Cardiac muscle cell (in vitro differentiated cells and primary cell): Measurements from ENCODE around the gene NGDN. TPM values are rescaled to one million over a fixed set of nuclear protein-coding genes. Genes with fewer than 3 reads are reported as not detected.

Experiments
- DNase-seq, 2 donors: peaks; one replicate each; pipeline versions ENCODE4 v3.0.0 to v3.0.0-alpha.2; 2010 to 2017; ENCODE audit warnings: low read depth in 1 of 2, low spot score in 1 of 2
- H3K27ac ChIP-seq: fragments of 200-600 bp; sonication (generic); 2 replicates; pipeline ENCODE4 v1.5.1; 2016
- H3K27me3 ChIP-seq: fragments of 200-600 bp; sonication (generic); 2 replicates; pipeline ENCODE4 v1.6.0; 2016; ENCODE audit warnings: control low read depth
- H3K36me3 ChIP-seq: fragments of 200-600 bp; sonication (generic); 2 replicates; pipeline ENCODE4 v1.5.1; 2016; ENCODE audit warnings: control low read depth
- H3K4me1 ChIP-seq: fragments of 200-600 bp; sonication (generic); 2 replicates; pipeline ENCODE4 v1.8.1; 2017; ENCODE audit warnings: low read depth, mild to moderate bottlenecking, mixed run types
- H3K4me3 ChIP-seq: fragments of 200-600 bp; sonication (generic); 2 replicates; pipeline ENCODE4 v1.5.1; 2016; ENCODE audit warnings: mild to moderate bottlenecking
- H3K9me3 ChIP-seq: fragments of 200-600 bp; sonication (generic); 2 replicates; pipeline ENCODE4 v1.5.1; 2017; ENCODE audit warnings: low read depth, mild to moderate bottlenecking, control low read depth
- polyA plus RNA-seq: library from polyadenylated mRNA; unstranded; fragments of >200 nt; fragmentation: Nextera tagmentation; extraction: Ambion mirVana; gene quantifications from 2 replicates; pipeline ENCODE4 v1.2.1, GENCODE V29; 2016
- total RNA-seq: library from RNA; depleted of rRNA; stranded (reverse); fragments of >200 nt; gene quantifications from 2 replicates; pipeline ENCODE4 v1.2.3, GENCODE V29; 2016
- TF ChIP-seq, protein P1 (sequence below): IDR thresholded peaks from 2 replicates; pipeline ENCODE4 v1.5.1; 2012; ENCODE audit warnings: low read depth, mild to moderate bottlenecking, low read length

NGDN gene
- total and polyA plus RNA-seq, 2 experiments from 2014 or later: 43.3 to 66.9 TPM

DNA sequence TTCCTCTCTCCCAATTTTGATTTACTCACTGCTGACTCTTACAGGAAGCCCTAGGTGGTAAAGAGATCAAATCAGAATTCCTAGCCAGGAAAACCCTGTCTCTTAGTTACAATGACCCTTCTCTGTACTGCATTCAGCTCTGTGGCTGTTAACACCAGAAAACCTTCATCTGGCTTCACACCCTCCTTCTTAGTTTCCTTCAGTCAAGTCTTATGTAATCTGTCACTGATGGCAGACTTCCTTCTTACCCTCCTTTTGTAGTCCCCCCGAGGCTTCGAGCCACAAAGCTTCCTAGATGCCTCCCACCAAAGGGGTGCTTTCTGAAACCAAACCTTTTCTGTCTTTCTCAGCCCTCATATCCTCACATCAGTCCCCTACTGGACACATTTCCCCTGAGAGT lies 16.5 kb downstream of the NGDN start:
- no peaks in the 10 kb centered on the region for H3K36me3 ChIP-seq
- TF ChIP-seq, protein P1, sequence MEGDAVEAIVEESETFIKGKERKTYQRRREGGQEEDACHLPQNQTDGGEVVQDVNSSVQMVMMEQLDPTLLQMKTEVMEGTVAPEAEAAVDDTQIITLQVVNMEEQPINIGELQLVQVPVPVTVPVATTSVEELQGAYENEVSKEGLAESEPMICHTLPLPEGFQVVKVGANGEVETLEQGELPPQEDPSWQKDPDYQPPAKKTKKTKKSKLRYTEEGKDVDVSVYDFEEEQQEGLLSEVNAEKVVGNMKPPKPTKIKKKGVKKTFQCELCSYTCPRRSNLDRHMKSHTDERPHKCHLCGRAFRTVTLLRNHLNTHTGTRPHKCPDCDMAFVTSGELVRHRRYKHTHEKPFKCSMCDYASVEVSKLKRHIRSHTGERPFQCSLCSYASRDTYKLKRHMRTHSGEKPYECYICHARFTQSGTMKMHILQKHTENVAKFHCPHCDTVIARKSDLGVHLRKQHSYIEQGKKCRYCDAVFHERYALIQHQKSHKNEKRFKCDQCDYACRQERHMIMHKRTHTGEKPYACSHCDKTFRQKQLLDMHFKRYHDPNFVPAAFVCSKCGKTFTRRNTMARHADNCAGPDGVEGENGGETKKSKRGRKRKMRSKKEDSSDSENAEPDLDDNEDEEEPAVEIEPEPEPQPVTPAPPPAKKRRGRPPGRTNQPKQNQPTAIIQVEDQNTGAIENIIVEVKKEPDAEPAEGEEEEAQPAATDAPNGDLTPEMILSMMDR: no peak
- no peak overlapping the region for H3K4me3 ChIP-seq
- H3K4me1 ChIP-seq: no peaks in the 10 kb centered on the region
- no peaks in the 10 kb centered on the region for H3K9me3 ChIP-seq
- no peak for DNase-seq
- H3K27ac ChIP-seq: no peak overlapping the region
- no peaks in the 10 kb centered on the region for H3K27me3 ChIP-seq

DNA sequence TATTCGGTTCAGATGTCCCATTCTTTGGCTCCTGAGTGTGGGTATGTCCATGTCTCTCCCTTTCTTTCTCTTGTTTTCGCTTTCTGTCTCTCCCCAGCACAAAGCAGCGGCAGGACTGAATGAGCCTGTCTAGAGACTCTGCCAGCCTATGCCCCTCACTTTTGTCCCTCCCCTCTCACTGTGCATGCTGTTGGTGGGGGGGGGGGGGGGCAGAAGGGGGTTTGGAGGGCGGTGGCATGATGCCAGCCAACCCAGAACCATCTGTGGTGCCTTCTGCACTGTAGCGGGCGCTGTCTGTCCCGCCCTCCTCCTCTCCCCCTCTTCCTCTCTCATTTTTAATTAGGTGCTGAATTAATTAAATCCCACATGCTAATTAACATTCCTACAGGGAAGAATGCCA lies 17.7 kb downstream of the NGDN start:
- TF ChIP-seq, protein P1: no peak
- no peaks in the 10 kb centered on the region for H3K36me3 ChIP-seq
- no peak for DNase-seq
- H3K4me3 ChIP-seq: no peak overlapping the region
- H3K4me1 ChIP-seq: no peaks in the 10 kb centered on the region
- H3K27ac ChIP-seq: no peak overlapping the region
- no peaks in the 10 kb centered on the region for H3K9me3 ChIP-seq
- no peaks in the 10 kb centered on the region for H3K27me3 ChIP-seq

DNA sequence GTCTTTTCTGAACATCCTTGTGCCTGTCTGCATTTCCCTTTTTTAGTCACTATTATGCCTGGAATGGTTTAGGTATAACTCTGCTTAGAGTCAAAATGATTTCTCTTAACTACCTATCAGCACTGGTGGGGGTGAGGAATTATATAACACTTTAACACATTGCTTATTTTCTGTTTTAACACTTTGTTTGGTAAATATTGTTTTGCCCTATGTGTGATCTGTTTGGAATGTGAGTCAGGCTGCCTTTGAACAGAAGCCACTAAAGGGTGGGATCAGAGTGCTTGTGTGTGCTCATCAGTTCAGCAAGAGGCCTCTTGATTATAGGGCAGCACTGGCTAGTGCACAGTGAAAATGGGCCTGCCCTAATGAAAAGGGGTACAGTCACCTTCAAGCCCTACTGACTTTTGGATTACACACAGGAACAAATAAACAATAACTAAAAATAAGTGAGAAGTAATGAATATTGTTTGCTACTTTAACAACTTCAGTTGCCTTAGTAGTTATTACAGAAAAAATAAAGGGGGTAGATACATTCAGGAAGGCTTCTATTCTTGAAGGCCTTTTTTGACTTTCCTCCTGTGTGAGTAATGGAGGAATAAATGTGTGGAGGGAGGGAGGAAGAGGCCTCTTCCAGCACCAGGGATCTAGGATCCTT lies 23.2 kb downstream of the NGDN start:
- H3K4me3 ChIP-seq: no peak overlapping the region
- H3K4me1 ChIP-seq: no peaks in the 10 kb centered on the region
- H3K27me3 ChIP-seq: no peaks in the 10 kb centered on the region
- DNase-seq: peak in 1 of 2 donors; percentile 26
- TF ChIP-seq, protein P1: no peak
- H3K27ac ChIP-seq: no peak overlapping the region
- no peaks in the 10 kb centered on the region for H3K36me3 ChIP-seq
- H3K9me3 ChIP-seq: no peaks in the 10 kb centered on the region

DNA sequence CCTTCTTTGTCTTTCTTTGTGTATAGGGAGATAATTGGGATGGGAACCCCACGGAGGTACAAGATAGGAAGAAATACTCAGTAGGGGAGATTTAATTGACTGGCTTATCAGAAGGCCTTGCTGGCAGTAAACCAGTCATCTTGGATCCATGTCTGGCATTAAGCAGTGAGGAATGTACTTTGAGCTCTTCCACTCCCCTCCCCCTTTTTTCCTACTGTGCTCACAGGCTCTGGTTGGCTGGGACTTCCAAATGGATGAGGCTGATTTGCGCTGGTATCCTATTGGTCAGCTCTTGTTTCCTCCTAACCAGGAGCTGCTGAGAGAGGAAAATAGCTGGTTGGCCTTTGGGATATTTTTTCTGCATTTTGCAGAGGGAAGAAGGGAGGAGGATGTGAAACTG lies 24.7 kb downstream of the NGDN start:
- TF ChIP-seq, protein P1: no peak
- Histone ChIP-seq H3K36me3 (no peaks in the 10 kb centered on the region), H3K27ac (peak overlapping the region; percentile 3), H3K27me3 (no peaks in the 10 kb centered on the region), H3K4me1 (no peaks in the 10 kb centered on the region), H3K9me3 (no peaks in the 10 kb centered on the region), H3K4me3 (no peak overlapping the region)
- peak; percentile 68 to 82 for DNase-seq

DNA sequence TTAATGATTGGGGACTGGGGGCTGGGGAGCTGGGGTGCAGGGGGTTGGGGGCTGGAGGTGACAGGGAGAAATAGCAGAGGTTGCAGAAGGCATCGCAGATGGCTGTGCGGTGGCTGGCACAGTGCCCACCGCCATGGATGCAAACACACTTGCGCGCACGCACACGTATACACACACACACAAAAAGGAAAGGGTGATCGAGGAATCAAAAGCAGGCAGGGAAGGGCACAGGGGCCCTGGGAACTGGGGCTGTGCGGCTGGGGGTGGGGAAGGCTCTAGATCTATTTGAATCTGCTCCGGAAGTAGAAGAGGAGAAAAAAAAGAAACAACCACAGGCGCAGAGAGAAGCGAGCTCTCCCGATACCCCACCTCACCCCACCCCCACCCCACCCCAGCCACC lies 42.7 kb downstream of the NGDN start:
- no peaks in the 10 kb centered on the region for H3K27me3 ChIP-seq
- H3K9me3 ChIP-seq: no peaks in the 10 kb centered on the region
- no peaks in the 10 kb centered on the region for H3K36me3 ChIP-seq
- TF ChIP-seq, protein P1: no peak
- H3K4me3 ChIP-seq: no peak overlapping the region
- peak in 1 of 2 donors; percentile 3 for DNase-seq
- no peak overlapping the region for H3K27ac ChIP-seq
- H3K4me1 ChIP-seq: peaks cover 8% of the 10 kb centered on the region
